H1 (cell line): ENCODE measurements around the gene COQ9. TPM values are rescaled to one million over a fixed set of nuclear protein-coding genes. Genes with fewer than 3 reads are reported as not detected.

ENCODE experiments used
- CHD2 ChIP-seq: IDR thresholded peaks from 2 replicates; pipeline ENCODE4 v1.6.1; 2012; ENCODE audit warnings: low read length, improper control_type of control experiment
- KDM4A ChIP-seq: IDR thresholded peaks from one replicate; pipeline ENCODE4 v1.7.1; 2012; ENCODE audit warnings: low read depth, mild to moderate bottlenecking, moderate library complexity, low read length, inconsistent platforms; ENCODE audit not compliant: severe bottlenecking
- SIX5 ChIP-seq: IDR thresholded peaks from 2 replicates; pipeline ENCODE4 v1.6.1; 2011; ENCODE audit warnings: mild to moderate bottlenecking, low read depth, low read length
- TAF1 ChIP-seq: IDR thresholded peaks from 2 replicates; pipeline ENCODE4 v1.6.1; 2011; ENCODE audit warnings: mild to moderate bottlenecking, low read depth, low read length
- polyA plus RNA-seq, 7 experiments: library from polyadenylated mRNA; depleted of rRNA in 3 of 7; stranded (reverse) in 5 of 7; unstranded in 2 of 7; fragments of >200 nt in 5 of 7; fragments of 200-250 nt in 2 of 7; gene quantifications; 1 replicate in 5 of 7; 2 replicates in 1 of 7; 4 replicates in 1 of 7; pipeline versions ENCODE4 v1.2.1 to v1.2.3, GENCODE V29; 2011 to 2013; ENCODE audit warnings: missing spikeins in 2 of 7, mixed read lengths in 2 of 7
- total RNA-seq: library from RNA; stranded (reverse); fragmentation: NEBNext Ultra II Directional; extraction: Animal tissue kit (Norgen Biotek cat#: 25700); gene quantifications from 2 replicates; pipeline ENCODE4 v1.2.1, GENCODE V29; 2021
- TF ChIP-seq, protein P1 (sequence below): IDR thresholded peaks from 2 replicates; pipeline ENCODE4 v1.6.1; 2011; ENCODE audit warnings: low read length, improper control_type of control experiment

Gene COQ9
- total and polyA plus RNA-seq, 2 of the 8 experiments (the other 6 are each of a cell fraction or from before 2014, with no cell fraction given), result 33.3 to 60.3 TPM

DNA sequence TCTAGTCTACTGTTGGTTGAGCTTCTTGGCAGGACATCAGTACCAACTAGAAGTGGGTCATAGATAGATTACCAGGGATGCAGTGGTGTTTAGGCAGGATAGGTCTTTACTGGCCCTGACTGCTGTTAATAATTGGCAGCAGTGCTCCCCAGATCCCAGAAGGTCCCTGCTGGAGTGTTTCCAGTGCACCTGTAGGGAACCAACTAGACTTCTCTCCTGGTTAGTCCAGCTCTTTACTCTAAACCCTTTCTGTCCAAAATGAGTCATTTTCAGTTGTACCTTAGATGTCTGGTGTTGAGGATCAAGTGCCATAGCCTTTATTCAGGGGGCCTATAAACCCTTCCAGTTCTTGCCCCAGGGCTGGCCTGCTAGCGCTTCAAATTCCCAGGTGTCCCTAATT is 23.9 kb downstream of the COQ9 start (continued):
- TF ChIP-seq, protein P1, sequence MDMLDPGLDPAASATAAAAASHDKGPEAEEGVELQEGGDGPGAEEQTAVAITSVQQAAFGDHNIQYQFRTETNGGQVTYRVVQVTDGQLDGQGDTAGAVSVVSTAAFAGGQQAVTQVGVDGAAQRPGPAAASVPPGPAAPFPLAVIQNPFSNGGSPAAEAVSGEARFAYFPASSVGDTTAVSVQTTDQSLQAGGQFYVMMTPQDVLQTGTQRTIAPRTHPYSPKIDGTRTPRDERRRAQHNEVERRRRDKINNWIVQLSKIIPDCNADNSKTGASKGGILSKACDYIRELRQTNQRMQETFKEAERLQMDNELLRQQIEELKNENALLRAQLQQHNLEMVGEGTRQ, result no peak
- no peak for TF ChIP-seq TAF1
- TF ChIP-seq CHD2, result no peak
- no peak for TF ChIP-seq SIX5
- TF ChIP-seq KDM4A, result no peak
